ENCODE measurements around the gene AKAP13. TPM values are rescaled to one million over a fixed set of nuclear protein-coding genes. Genes with fewer than 3 reads are reported as not detected.

Gene AKAP13
- total and polyA plus RNA-seq, 7 donors, result 21.6 to 142 (median 98.5) TPM

DNA sequence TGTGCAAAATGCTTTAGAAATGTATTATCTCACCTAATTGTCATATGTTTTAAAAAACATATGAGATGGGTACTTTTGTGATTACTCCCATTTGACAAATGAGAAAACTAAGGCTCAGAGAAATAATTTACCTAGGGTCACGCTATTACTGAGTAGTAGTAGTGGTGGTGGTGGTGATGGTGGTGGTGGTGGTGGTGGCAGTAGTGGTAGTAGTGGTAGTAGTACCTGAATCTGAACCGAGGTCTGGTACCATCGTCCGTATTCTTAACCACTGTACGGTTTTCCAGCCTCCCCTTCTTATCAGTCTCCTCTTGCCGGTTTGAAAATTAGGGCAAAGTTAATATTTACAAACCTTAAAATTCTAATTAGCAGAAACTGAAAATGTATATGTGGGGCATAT is 311.9 kb downstream of the AKAP13 start:
- intact Hi-C loops (cut with DNase I), result no loop called here
- no peak for DNase-seq
- WGBS, 2 donors, result 75 to 86% methylated on average over 6 of the region's 6 CpGs
- peak overlapping the region in 1 of 4 donors; percentile 42 for H3K27ac ChIP-seq
- H3K9me3 ChIP-seq, result no peaks in the 10 kb centered on the region
- H3K27me3 ChIP-seq, result no peaks in the 10 kb centered on the region
- peaks cover 10 to 52% (median 27%) of the 10 kb centered on the region in 4 donors for H3K36me3 ChIP-seq
- peaks cover 0 to 28% (median 25%) of the 10 kb centered on the region in 4 donors for H3K4me1 ChIP-seq
- no peak for TF ChIP-seq POLR2AphosphoS5 (IDR thresholded peaks at IDR 0.05)
- TF ChIP-seq EP300 (IDR thresholded peaks at IDR 0.05), result no peak
- no peak for TF ChIP-seq POLR2A (IDR thresholded peaks at IDR 0.05)
- TF ChIP-seq, protein P1, sequence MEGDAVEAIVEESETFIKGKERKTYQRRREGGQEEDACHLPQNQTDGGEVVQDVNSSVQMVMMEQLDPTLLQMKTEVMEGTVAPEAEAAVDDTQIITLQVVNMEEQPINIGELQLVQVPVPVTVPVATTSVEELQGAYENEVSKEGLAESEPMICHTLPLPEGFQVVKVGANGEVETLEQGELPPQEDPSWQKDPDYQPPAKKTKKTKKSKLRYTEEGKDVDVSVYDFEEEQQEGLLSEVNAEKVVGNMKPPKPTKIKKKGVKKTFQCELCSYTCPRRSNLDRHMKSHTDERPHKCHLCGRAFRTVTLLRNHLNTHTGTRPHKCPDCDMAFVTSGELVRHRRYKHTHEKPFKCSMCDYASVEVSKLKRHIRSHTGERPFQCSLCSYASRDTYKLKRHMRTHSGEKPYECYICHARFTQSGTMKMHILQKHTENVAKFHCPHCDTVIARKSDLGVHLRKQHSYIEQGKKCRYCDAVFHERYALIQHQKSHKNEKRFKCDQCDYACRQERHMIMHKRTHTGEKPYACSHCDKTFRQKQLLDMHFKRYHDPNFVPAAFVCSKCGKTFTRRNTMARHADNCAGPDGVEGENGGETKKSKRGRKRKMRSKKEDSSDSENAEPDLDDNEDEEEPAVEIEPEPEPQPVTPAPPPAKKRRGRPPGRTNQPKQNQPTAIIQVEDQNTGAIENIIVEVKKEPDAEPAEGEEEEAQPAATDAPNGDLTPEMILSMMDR (IDR thresholded peaks at IDR 0.05), result no peak
- H3K4me3 ChIP-seq, result no peak overlapping the region

DNA sequence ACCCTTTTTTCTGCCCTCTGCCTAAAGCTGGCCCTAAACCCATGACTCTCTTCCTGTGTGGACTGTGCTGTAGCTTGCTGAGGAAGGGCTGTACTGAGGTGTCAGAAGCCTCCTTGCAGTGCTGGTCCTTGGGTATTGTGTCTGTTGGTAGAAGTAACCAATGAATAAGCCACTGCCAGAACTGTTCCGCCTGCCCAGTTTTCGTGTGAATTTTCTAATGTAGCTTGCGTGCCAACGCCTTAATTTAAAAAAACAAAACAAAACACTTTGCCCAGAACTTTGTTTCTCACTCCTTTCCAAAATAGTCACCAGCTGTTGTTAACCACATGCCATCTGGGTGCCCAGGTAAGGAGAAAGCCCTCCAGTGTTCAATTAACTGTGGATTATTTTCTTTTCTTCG is 312.5 kb downstream of the AKAP13 start:
- Histone ChIP-seq H3K4me1 (peaks cover 0 to 28% (median 25%) of the 10 kb centered on the region in 4 donors), H3K9me3 (no peaks in the 10 kb centered on the region), H3K27ac (peak overlapping the region in 1 of 4 donors; percentile 42), H3K4me3 (no peak overlapping the region), H3K27me3 (no peaks in the 10 kb centered on the region), H3K36me3 (peaks cover 10 to 47% (median 27%) of the 10 kb centered on the region in 4 donors)
- TF ChIP-seq, protein P1 (IDR thresholded peaks at IDR 0.05), result no peak
- TF ChIP-seq EP300 (IDR thresholded peaks at IDR 0.05) (no peak), POLR2A (IDR thresholded peaks at IDR 0.05) (no peak), POLR2AphosphoS5 (IDR thresholded peaks at IDR 0.05) (no peak)
- intact Hi-C loops (cut with DNase I), result no loop called here
- 71 to 81% methylated on average over 5 of the region's 5 CpGs for WGBS, 2 donors
- DNase-seq, result no peak

DNA sequence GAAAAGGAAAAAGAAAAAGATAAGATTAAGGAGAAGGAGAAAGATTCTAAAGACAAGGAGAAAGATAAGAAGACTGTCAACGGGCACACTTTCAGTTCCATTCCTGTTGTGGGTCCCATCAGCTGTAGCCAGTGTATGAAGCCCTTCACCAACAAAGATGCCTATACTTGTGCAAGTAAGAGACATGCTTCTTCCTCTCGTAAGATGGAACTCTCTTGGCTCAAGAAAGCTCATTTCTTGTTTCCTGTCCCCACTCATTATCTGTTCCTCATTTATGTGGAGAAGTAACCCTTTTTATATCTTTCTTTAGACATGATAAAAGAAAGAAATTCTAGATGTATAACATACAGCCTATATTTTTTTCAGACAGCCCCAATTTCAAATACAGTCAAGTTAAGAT is 312.9 kb downstream of the AKAP13 start:
- H3K36me3 ChIP-seq, result peaks cover 10 to 46% (median 27%) of the 10 kb centered on the region in 4 donors
- peak overlapping the region in 1 of 4 donors; percentile 42 for H3K27ac ChIP-seq
- peaks cover 0 to 28% (median 25%) of the 10 kb centered on the region in 4 donors for H3K4me1 ChIP-seq
- TF ChIP-seq EP300 (IDR thresholded peaks at IDR 0.05) (no peak), POLR2A (IDR thresholded peaks at IDR 0.05) (no peak)
- TF ChIP-seq, protein P1 (IDR thresholded peaks at IDR 0.05), result no peak
- no peaks in the 10 kb centered on the region for H3K27me3 ChIP-seq
- H3K4me3 ChIP-seq, result no peak overlapping the region
- intact Hi-C loops (cut with DNase I), result no loop called here
- WGBS, 2 donors, result 60 to 85% methylated on average over 2 of the region's 2 CpGs
- no peaks in the 10 kb centered on the region for H3K9me3 ChIP-seq
- no peak for DNase-seq

DNA sequence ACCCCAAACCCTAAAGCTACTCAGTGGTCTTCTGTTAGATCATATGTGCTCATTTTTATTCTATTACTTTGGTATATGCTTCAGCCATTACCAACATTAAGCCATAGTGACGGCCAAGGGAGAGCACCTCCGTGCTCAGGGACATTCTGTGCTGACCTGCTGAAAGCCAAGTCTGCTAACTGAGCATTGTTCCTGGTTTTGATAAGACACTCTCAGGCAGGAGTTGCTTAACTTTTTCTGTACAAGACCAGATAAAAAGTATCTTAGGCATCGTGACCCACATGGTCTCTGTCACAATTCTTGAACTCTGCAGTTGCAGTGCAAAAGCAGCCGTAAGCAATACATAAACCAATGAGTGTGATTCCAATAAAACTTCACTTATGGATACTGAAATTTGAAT is 313.7 kb downstream of the AKAP13 start:
- Histone ChIP-seq H3K4me3 (no peak overlapping the region), H3K27ac (peak overlapping the region in 1 of 4 donors; percentile 42), H3K36me3 (peaks cover 10 to 46% (median 27%) of the 10 kb centered on the region in 4 donors), H3K9me3 (no peaks in the 10 kb centered on the region), H3K27me3 (no peaks in the 10 kb centered on the region), H3K4me1 (peaks cover 0 to 21% (median 18%) of the 10 kb centered on the region in 4 donors)
- intact Hi-C loops (cut with DNase I), result no loop called here
- WGBS, 2 donors, result 91 to 92% methylated on average over 4 of the region's 4 CpGs
- no peak for TF ChIP-seq POLR2AphosphoS5 (IDR thresholded peaks at IDR 0.05)
- no peak for TF ChIP-seq EP300 (IDR thresholded peaks at IDR 0.05)
- no peak for TF ChIP-seq POLR2A (IDR thresholded peaks at IDR 0.05)
- TF ChIP-seq, protein P1 (IDR thresholded peaks at IDR 0.05), result no peak
- DNase-seq, result no peak

DNA sequence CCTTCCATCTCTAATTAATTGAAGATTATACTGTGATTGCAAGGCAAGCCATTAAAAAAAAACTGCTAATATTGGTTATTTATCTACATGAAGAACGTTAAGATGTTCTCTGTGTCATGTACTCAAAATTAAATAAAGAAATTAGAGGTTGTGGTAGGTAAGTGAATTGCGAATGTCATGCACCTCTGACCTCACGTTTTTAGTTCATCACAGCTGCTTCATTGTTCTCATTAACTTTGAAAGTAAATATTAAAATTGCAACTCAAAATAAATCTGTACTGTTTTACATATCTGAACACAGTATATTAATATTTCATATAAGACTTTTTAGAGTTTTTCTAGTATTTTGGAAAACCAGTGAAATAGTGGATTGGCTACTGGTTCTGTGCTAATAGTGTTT is 320.4 kb downstream of the AKAP13 start:
- H3K27ac ChIP-seq, result no peak overlapping the region
- no peaks in the 10 kb centered on the region for H3K9me3 ChIP-seq
- DNase-seq, result no peak
- 78 to 83% methylated on average over 3 of the region's 3 CpGs for WGBS, 2 donors
- intact Hi-C loops (cut with DNase I), result no loop called here
- H3K27me3 ChIP-seq, result no peaks in the 10 kb centered on the region
- peaks cover 0 to 19% (median 11%) of the 10 kb centered on the region in 4 donors for H3K4me1 ChIP-seq
- H3K4me3 ChIP-seq, result no peak overlapping the region
- no peak for TF ChIP-seq POLR2A (IDR thresholded peaks at IDR 0.05)
- TF ChIP-seq, protein P1 (IDR thresholded peaks at IDR 0.05), result no peak
- no peak for TF ChIP-seq POLR2AphosphoS5 (IDR thresholded peaks at IDR 0.05)
- TF ChIP-seq EP300 (IDR thresholded peaks at IDR 0.05), result no peak
- H3K36me3 ChIP-seq, result peaks cover 0 to 17% (median 1%) of the 10 kb centered on the region in 4 donors
